Panc1 (cell line): ENCODE results near the gene TSKS.

Experiments
- POLR2AphosphoS5 ChIP-seq: IDR thresholded peaks from 2 replicates; pipeline ENCODE4 v1.6.1; 2012; ENCODE audit warnings: mild to moderate bottlenecking, low read depth, low read length, moderate library complexity
- TF ChIP-seq, protein P1 (sequence below): fragments of 450-650 bp; IDR thresholded peaks from 2 replicates; pipeline ENCODE4 v1.5.1; 2017; ENCODE audit warnings: mild to moderate bottlenecking
- TF ChIP-seq, protein P2 (sequence below), 2 experiments: IDR thresholded peaks; 2 replicates each; pipeline ENCODE4 v1.6.1; 2011 to 2012; ENCODE audit warnings: low read depth in 2 of 2, control low read depth in 1 of 2, low read length in 1 of 2, mild to moderate bottlenecking in 1 of 2, moderate library complexity in 1 of 2; ENCODE audit not compliant: insufficient read depth in 1 of 2

DNA sequence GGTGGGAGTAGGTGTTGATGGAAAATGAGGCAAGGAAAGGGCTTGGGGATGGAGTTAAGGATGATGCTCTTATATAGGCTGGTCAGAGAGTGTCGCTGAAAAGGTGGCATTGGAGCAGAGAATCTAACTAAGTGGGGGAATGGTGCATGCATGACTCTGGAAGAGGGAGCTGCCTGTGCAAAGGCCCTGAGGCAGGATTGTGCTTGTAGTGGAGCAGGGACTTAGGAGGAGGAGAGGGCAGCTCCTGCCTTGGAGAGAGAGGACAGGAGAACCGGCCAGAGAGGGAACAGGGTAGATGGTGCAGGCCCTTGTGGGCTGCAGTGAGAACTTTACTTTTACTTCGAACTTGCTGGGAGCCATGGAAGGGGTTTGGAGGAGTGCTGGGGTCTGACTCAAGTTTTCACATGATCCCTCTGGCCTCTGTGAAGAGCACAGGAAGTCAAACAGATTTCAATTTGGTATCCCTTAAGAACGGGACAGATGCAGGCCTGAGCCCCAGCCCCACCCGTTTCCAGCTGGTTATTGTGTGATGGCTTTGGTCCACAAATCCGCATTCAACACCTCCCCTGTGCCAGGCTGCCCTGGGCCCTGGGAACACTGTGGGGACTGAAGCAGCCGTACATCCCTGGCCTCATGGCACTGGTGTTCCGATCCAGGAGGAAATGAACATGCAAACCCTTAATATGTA is 10.7 kb upstream of the TSKS start:
- TF ChIP-seq, protein P1, sequence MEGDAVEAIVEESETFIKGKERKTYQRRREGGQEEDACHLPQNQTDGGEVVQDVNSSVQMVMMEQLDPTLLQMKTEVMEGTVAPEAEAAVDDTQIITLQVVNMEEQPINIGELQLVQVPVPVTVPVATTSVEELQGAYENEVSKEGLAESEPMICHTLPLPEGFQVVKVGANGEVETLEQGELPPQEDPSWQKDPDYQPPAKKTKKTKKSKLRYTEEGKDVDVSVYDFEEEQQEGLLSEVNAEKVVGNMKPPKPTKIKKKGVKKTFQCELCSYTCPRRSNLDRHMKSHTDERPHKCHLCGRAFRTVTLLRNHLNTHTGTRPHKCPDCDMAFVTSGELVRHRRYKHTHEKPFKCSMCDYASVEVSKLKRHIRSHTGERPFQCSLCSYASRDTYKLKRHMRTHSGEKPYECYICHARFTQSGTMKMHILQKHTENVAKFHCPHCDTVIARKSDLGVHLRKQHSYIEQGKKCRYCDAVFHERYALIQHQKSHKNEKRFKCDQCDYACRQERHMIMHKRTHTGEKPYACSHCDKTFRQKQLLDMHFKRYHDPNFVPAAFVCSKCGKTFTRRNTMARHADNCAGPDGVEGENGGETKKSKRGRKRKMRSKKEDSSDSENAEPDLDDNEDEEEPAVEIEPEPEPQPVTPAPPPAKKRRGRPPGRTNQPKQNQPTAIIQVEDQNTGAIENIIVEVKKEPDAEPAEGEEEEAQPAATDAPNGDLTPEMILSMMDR: no peak
- TF ChIP-seq, protein P2, sequence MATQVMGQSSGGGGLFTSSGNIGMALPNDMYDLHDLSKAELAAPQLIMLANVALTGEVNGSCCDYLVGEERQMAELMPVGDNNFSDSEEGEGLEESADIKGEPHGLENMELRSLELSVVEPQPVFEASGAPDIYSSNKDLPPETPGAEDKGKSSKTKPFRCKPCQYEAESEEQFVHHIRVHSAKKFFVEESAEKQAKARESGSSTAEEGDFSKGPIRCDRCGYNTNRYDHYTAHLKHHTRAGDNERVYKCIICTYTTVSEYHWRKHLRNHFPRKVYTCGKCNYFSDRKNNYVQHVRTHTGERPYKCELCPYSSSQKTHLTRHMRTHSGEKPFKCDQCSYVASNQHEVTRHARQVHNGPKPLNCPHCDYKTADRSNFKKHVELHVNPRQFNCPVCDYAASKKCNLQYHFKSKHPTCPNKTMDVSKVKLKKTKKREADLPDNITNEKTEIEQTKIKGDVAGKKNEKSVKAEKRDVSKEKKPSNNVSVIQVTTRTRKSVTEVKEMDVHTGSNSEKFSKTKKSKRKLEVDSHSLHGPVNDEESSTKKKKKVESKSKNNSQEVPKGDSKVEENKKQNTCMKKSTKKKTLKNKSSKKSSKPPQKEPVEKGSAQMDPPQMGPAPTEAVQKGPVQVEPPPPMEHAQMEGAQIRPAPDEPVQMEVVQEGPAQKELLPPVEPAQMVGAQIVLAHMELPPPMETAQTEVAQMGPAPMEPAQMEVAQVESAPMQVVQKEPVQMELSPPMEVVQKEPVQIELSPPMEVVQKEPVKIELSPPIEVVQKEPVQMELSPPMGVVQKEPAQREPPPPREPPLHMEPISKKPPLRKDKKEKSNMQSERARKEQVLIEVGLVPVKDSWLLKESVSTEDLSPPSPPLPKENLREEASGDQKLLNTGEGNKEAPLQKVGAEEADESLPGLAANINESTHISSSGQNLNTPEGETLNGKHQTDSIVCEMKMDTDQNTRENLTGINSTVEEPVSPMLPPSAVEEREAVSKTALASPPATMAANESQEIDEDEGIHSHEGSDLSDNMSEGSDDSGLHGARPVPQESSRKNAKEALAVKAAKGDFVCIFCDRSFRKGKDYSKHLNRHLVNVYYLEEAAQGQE (IDR thresholded peaks at IDR 0.05; ENCODE audit: insufficient read depth in 1 of 2, low read depth in 2 of 2, low read length in 1 of 2): no peak
- no peak for TF ChIP-seq POLR2AphosphoS5
